HG02642 (cell line): Measurements from ENCODE around the gene DOCK2.

Source experiments
- ATAC-seq: cut with Tn5 transposase; IDR thresholded peaks from one replicate; pipeline ENCODE4 v1.9.1; 2021; ENCODE audit warnings: mild to moderate bottlenecking; ENCODE audit not compliant: unreplicated experiment, poor library complexity

DOCK2 gene

DNA sequence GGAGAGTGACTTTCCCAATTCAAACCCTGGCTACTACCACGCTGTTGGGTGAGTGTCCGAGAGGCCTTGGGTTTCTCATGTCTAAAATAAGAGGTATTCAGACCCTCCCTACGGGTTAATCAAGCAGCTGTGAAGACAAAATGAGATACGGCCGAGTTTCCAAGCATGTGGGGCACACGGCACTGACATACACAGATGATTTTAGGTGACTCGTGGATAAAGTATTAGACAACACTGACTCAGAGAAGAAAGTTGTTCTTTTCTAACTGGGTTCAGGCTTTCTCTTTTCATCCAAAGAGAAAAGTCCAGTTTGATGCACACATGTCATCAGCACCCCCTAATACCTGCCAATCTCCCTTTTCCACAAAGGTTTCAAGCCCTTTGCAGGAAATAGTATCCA, 484.2 kb downstream of the DOCK2 start:
- ATAC-seq = no peak

DNA sequence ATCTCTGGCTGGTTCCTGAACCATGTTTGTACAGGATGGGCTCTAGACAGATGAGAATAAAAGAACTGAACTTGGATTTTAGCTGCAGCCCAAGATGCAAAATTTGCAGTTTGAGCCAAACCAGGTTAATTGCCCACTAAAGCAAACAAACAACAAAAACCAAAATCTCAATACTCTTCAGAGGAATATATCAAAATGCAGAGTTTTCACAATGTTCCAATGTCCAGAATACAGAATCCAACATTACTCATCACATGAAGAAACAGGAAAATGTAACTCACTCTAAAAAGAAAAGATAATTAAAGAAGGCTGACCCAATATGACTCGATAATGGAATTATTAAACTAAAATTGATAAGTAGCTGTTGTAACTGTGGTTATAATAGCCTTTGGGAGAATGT, 489.0 kb downstream of the DOCK2 start:
- ATAC-seq = no peak

DNA sequence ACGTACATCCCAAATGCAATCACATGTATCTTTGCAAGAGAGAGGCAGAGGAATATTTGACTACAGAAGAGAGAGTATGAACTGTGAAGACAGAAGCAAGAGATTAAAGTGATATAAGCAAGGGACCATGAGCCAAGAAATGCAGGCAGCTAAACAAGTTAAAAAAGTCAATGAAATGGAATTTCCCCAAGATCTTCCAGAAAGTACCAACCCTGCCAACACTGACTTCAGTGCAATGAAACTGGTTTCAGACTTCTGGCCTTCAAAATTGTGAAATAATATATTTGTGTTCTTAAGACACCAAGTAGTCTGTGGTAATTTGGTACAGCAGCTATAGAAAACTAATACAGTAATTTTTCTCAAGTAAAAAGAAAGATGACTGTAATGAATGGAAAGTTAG, 489.6 kb downstream of the DOCK2 start:
- no peak for ATAC-seq

DNA sequence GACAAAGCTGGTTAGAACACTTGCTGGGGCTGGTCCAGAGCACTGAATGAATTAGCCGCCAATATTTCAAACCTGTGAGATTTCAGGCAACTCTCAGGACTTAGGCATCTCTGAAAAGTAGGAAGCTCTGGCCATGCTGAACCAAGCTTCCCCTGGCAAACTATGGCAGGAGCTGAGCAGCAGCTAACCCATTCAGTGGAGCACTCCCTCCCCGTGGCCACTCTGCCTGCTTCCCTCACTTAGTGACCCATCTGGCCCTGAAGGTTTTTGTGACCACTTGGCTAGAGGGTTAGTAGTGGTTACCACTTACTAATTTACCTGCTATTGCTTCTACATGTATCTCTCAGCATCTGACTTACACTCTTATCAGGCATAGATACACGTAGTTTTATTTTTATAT, 494.2 kb downstream of the DOCK2 start:
- ATAC-seq = no peak

DNA sequence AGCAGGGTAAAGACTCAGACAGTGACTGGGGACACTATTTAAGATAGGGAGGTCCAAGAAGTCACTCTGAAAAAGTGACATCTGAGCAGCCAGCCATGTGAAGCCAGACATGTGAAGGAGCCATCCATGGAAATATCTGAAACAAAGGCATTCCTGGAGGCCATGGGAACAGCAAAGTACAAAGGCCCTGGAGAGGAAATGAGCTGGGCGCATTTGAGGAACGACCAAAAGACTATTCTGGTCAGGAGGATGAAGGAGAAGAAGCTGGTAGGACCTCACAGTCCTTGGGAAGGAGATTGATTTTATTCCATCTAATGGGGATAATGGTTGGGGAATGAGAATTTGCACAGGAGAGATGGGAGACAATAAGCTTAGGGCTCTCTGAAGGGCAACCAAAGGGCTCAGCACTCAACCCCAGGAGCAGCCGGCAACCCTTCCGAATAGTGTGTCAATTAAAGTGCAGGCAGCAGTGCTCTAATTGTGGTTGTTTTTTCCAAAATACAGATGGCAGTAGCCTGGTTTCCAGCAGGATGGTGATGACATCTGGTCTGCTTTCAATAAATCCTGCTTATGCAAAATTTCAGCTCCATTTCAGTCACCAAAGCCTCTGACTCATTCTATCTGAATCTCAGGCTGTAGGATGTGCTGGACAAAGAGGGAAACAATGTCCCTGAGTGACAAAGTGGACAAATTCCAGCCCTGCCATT, 495.3 kb downstream of the DOCK2 start:
- no peak for ATAC-seq
